DMS 273 (cell line): ENCODE data around the gene MYH14.

ENCODE experiments used
- DNase-seq: peaks from one replicate; lab custom pipeline; 2025; ENCODE audit not compliant: unreplicated experiment; lab: John Stamatoyannopoulos, UW

The MYH14 gene

GRCh38 chr19:50192463-50193211 is 10.8 kb upstream of the MYH14 start:
- DNase-seq, result no peak

DNA sequence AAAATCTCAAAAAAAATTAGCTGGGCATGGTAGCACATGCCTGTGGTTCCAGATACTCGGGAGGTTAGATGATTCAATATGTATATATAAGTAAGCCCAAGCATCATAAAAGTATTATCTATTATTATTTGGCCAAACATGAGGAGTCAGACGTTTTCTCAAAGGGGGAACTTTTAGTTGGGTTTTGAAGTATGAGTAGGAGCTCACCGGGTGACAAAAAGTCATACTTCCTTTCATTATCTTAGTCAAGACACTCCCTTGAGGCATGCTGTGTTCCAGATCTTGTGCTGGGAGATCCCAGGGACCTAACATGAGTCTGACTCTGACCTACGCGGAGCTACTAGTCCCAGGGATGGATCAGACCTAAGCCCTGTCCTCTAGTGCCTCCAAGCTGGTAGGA is 8.2 kb upstream of the MYH14 start:
- DNase-seq, result no peak

DNA sequence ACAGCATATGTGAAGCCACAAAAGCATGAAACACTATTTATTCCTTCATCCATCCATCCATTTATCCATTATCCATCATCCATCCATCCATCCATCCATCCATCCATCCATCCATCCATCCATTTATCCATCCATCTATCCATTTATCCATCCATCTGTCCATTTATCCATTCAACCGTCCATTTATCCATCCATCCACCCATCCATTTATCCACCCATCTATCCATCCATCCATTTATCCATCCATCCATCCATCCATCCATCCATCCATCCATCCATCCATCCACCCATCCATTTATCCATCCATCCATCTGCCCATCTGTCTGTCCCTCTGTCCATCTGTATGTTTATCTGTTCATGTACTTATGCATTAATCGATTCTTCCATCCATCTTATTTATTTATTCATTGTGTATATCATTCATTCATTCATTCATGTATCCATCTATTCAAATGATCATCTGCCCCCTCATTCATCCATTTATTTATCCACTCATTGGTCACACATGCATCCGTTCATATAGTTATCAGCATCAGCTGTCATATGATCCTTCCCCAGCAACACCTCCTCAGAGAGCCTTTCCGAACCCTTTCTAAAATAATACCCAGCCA is 7.0 kb upstream of the MYH14 start:
- DNase-seq, result no peak

DNA sequence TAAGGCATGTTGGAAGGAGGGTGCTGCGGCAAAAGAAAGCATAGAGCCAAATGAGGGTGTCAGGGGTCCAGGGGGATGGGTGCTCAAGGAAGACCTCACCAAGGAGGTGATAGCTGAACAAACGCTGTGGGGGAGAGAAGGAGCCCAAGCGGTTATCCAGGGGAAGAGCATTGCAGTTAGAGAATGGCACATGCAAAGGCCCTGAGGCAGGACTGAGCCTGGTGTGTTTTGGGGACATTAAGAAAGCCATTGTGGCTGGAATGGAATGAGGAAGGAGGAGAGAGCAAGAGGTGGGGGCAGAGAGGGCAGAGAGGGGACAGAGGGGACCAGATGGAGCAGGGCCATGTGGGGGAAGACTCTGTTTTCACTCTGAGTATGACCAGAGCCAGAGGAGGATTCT is 6.1 kb upstream of the MYH14 start:
- no peak for DNase-seq

DNA sequence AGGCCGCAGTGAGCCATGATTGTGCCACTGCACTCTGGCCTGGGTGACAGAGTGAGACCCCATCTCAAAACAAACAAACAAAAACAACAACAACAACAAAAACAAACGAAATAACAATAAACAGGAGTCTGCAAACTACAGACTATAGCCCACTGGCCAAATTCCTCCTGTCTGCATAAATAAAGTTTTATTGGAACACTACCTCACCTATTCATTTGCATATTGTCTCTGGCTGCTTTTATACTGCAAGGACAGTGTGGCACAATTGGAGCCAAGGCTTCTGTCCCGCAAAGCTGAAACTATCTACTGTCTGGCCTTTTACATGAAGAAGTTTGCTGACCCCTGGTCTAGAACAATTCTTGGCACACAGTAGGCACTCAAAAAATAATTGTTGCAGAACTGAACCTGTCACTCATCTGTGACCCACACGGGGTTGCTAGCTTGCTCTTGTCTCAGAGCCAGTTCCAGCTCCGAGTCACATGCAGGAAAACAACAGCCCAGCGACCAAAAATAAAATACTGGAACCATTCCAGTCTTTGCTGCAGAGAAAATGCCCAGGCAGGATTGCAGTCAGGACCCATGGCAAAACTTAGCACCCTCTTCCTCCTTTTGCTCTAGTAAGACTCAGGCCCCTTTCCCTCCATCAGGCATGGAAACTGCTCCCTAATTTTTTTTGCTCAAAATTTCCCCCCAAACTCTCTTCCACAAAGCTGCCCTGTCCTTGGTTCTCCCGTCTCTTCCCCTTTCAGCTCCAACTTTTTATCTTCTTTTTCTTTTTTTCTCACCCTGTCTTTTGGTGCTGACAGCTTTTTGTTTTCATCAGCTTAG is 4.8 kb upstream of the MYH14 start:
- DNase-seq, result no peak

DNA sequence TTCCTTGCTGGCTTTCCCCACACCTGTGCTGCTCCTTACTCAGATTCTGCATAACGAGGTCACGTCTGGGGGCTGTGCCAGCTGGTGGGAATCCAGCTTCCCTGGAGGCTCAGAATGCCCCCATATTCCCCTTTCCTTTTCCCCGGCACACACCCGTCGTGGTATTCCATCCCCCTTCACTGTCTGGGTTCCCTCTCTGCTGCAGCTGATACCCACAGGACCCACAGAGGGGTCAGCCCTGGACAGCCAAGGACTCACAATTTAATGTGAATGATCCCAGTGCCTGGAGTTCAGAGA is 4.2 kb upstream of the MYH14 start:
- DNase-seq, result no peak

- no peak for DNase-seq
Measured at GRCh38 chr19:50202386-50202785, 1.0 kb upstream of the MYH14 start.

DNA sequence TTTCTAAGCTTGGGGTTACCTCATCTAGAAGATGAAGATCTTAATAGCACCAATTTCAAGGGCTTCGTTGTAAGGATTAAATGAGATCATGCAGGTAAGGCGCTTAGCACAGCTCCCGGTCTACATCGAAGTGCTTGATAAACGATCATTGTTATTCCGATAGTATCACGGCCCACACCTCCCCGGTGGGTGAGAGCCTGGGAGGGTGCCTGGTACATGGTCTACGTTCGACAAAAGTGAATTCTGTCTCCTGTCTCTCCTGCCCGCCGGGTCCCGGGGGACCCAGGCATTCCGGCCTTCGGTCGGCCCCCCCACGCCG is 501 bp upstream of the MYH14 start:
- no peak for DNase-seq

GRCh38 chr19:50204081-50204428 is 633 bp downstream of the MYH14 start:
- no peak for DNase-seq

DNA sequence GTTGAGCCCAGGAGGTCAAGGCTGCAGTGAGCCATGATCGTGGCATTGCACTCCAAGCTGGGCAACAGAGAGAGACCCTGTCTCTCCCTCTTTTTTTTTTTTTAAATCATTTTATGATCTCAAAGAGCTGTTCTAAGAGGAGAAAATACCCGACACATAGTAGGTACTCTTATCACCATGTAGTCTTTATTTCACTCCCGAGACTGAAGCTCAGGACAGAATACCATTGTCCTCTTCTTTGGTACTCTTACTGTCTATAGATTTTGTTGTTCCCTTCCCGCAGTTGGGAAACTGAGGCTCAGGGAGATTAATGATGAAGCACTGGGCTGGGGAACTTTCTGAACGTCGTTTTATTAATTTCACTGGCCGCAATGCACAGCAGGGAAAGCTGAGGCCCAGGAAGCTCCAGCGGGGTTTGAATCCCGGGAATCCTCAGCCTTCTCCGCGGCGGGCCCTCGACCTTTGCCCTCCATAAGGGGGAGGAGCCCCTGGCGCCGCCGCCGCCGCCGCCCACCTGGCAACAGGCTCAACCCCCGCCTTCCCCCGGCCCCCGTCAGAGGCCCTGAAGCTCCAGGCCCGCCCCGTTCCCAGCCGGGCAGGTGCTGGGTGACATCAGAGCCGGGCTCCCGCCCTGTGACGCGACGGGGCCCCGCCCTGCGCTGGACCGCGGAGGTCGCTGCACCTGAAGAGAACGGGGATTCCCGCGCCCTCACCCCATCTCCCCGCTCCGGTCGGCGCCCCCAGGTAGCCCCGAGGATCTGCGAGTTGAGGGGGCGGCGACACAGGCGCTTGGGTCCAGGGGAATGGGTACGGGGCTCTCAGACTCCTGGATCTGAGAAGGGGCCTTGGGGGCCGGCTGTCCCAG is 1.6 kb downstream of the MYH14 start:
- DNase-seq, result peak; percentile 8

- no peak for DNase-seq
Measured at GRCh38 chr19:50205681-50206138, 2.3 kb downstream of the MYH14 start.

DNA sequence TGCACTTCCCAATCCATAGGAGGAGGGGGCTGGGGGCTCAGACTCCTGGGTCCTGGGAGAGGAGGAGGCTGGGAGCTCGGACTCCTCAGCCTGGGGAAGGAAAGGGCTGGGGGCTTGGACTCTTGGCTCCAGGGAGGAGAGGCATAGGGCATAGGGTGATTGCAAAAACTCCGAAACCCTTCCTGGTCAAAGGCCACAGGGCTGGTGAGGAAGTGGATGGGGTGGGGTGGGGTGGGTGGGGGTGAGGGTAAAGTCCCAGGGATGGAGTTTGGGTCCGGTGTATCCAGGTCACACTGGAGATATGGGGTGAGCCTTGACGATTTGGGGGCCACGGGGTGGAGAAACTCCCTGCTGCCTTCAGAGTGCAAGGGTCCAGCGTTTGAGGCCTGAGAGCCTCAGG is 2.8 kb downstream of the MYH14 start:
- no peak for DNase-seq

DNA sequence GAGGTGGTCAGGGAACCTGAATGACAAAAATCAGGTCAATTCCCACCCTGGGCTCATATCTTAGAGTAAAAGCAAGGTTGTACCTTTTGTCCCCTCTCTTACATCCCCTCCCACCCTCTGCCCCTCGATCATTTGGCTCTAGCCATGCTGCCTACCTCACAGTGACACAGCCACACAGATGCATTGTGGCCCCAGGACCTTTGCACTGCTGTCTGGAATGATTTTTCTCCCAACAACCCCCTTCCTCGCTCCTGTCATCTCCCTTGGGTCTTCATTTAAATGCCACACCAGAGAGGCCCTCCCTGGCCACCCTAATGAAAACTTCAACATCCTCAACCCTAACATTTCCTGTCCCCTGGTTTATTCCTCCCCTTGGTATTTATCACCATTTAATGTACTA is 4.3 kb downstream of the MYH14 start:
- no peak for DNase-seq

DNA sequence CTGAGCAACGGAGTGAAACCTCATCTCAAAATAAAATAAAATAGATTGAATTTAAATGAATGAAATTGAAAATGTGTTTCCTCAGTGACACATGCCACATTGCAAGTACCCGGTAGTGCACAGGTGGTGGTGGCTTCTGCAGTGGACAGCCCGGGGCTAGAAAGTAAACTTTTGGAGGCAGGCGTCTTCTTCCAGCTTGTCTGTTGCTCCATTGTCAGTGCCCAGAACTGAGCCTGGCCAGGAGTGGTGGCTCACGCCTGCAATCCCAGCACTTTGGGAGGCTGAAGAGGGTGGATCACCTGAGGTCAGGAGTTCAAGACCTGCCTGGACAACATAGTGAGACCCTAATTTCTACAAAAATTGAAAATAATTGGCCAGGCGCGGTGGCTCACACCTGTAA is 5.7 kb downstream of the MYH14 start:
- no peak for DNase-seq

- DNase-seq, result no peak
Measured at GRCh38 chr19:50210425-50210824, 7.0 kb downstream of the MYH14 start.

- no peak for DNase-seq
Measured at GRCh38 chr19:50213925-50214324, 10.5 kb downstream of the MYH14 start.

- no peak for DNase-seq
Measured at GRCh38 chr19:50214699-50215543, 11.5 kb downstream of the MYH14 start.

GRCh38 chr19:50215820-50216219 is 12.4 kb downstream of the MYH14 start:
- DNase-seq, result no peak

- no peak for DNase-seq
Measured at GRCh38 chr19:50221087-50221486, 17.7 kb downstream of the MYH14 start.

- no peak for DNase-seq
Measured at GRCh38 chr19:50222691-50223438, 19.4 kb downstream of the MYH14 start.
